CD4-positive, alpha-beta T cell treated with Interleukin-6 at 100 ng/mL for 8 hours (primary cell): Measurements from ENCODE around the gene SORBS1.

Experiments used
- DNase-seq: peaks from one replicate; pipeline ENCODE4 v3.0.0-alpha.2; 2020; ENCODE audit warnings: mixed read lengths, low spot score

The SORBS1 gene

GRCh38 chr10:95408983-95409873 is 151.9 kb downstream of the SORBS1 start:
- DNase-seq = no peak

- no peak for DNase-seq
These were observed 152.8 kb downstream of the SORBS1 start for GRCh38 chr10:95408148-95408960.

GRCh38 chr10:95407546-95407945 is 153.6 kb downstream of the SORBS1 start:
- no peak for DNase-seq

GRCh38 chr10:95406651-95407280 is 154.4 kb downstream of the SORBS1 start:
- no peak for DNase-seq

GRCh38 chr10:95405655-95406054 is 155.5 kb downstream of the SORBS1 start:
- no peak for DNase-seq

GRCh38 chr10:95404864-95405263 is 156.3 kb downstream of the SORBS1 start:
- DNase-seq = no peak

- DNase-seq = no peak
These were observed 156.7 kb downstream of the SORBS1 start for GRCh38 chr10:95404462-95404858.

GRCh38 chr10:95403700-95404461 is 157.3 kb downstream of the SORBS1 start:
- no peak for DNase-seq

- DNase-seq = no peak
These were observed 159.3 kb downstream of the SORBS1 start for GRCh38 chr10:95401704-95402469.

GRCh38 chr10:95400787-95401186 is 160.4 kb downstream of the SORBS1 start:
- no peak for DNase-seq

- DNase-seq = no peak
These were observed 162.0 kb downstream of the SORBS1 start for GRCh38 chr10:95399183-95399582.

GRCh38 chr10:95397747-95398146 is 163.4 kb downstream of the SORBS1 start:
- no peak for DNase-seq

GRCh38 chr10:95395947-95396449 is 165.2 kb downstream of the SORBS1 start:
- no peak for DNase-seq

GRCh38 chr10:95394161-95394880 is 166.8 kb downstream of the SORBS1 start:
- no peak for DNase-seq

- no peak for DNase-seq
These were observed 168.4 kb downstream of the SORBS1 start for GRCh38 chr10:95392681-95393164.

- DNase-seq = no peak
These were observed 169.0 kb downstream of the SORBS1 start for GRCh38 chr10:95392217-95392584.

- no peak for DNase-seq
These were observed 169.5 kb downstream of the SORBS1 start for GRCh38 chr10:95391581-95392216.

GRCh38 chr10:95391164-95391563 is 170.0 kb downstream of the SORBS1 start:
- no peak for DNase-seq

- DNase-seq = no peak
These were observed 171.2 kb downstream of the SORBS1 start for GRCh38 chr10:95389982-95390381.

GRCh38 chr10:95389176-95389575 is 172.0 kb downstream of the SORBS1 start:
- DNase-seq = no peak
